Measurements from ENCODE around the gene ADD3.

- peak; percentile 31; the same call in 1 of the 2 replicates for TF ChIP-seq JUNB (IDR thresholded peaks at IDR 0.05)
- no peak for TF ChIP-seq ZNF274 (IDR thresholded peaks at IDR 0.05; ENCODE audit: insufficient read depth, insufficient read length)
- TF ChIP-seq, protein P1, sequence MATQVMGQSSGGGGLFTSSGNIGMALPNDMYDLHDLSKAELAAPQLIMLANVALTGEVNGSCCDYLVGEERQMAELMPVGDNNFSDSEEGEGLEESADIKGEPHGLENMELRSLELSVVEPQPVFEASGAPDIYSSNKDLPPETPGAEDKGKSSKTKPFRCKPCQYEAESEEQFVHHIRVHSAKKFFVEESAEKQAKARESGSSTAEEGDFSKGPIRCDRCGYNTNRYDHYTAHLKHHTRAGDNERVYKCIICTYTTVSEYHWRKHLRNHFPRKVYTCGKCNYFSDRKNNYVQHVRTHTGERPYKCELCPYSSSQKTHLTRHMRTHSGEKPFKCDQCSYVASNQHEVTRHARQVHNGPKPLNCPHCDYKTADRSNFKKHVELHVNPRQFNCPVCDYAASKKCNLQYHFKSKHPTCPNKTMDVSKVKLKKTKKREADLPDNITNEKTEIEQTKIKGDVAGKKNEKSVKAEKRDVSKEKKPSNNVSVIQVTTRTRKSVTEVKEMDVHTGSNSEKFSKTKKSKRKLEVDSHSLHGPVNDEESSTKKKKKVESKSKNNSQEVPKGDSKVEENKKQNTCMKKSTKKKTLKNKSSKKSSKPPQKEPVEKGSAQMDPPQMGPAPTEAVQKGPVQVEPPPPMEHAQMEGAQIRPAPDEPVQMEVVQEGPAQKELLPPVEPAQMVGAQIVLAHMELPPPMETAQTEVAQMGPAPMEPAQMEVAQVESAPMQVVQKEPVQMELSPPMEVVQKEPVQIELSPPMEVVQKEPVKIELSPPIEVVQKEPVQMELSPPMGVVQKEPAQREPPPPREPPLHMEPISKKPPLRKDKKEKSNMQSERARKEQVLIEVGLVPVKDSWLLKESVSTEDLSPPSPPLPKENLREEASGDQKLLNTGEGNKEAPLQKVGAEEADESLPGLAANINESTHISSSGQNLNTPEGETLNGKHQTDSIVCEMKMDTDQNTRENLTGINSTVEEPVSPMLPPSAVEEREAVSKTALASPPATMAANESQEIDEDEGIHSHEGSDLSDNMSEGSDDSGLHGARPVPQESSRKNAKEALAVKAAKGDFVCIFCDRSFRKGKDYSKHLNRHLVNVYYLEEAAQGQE (IDR thresholded peaks at IDR 0.05; ENCODE audit: low read depth, low read length) = no peak
- no peak for TF ChIP-seq POLR2A (IDR thresholded peaks at IDR 0.05; ENCODE audit: low read depth, low read length)
- no peak for TF ChIP-seq CTCF (IDR thresholded peaks at IDR 0.05 in 2 of 3, conservative IDR thresholded peaks at IDR 0.05 in 1 of 3; ENCODE audit: control insufficient read depth in 2 of 3, extremely low read depth in 1 of 3, insufficient read depth in 1 of 3, low read depth in 3 of 3, low read length in 3 of 3)
- TF ChIP-seq STAT3 (IDR thresholded peaks at IDR 0.05; ENCODE audit: low read depth, low read length) = no peak
- TF ChIP-seq MAX (IDR thresholded peaks at IDR 0.05; ENCODE audit: low read depth, low read length) = no peak
- TF ChIP-seq LARP7 (IDR thresholded peaks at IDR 0.05) = no peak
- TF ChIP-seq USF1 (IDR thresholded peaks at IDR 0.05; ENCODE audit: borderline replicate concordance, extremely low read length, insufficient read depth, low read depth, low read length) = no peak
- TF ChIP-seq NKRF (conservative IDR thresholded peaks at IDR 0.05) = no peak
- peak; percentile 77 for TF ChIP-seq GABPA (IDR thresholded peaks at IDR 0.05; ENCODE audit: low read depth)
- TF ChIP-seq NBN (IDR thresholded peaks at IDR 0.05) = no peak
- TF ChIP-seq, protein P2, sequence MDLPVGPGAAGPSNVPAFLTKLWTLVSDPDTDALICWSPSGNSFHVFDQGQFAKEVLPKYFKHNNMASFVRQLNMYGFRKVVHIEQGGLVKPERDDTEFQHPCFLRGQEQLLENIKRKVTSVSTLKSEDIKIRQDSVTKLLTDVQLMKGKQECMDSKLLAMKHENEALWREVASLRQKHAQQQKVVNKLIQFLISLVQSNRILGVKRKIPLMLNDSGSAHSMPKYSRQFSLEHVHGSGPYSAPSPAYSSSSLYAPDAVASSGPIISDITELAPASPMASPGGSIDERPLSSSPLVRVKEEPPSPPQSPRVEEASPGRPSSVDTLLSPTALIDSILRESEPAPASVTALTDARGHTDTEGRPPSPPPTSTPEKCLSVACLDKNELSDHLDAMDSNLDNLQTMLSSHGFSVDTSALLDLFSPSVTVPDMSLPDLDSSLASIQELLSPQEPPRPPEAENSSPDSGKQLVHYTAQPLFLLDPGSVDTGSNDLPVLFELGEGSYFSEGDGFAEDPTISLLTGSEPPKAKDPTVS (IDR thresholded peaks at IDR 0.05; ENCODE audit: low read depth, low read length) = no peak
These were observed 66.5 kb downstream of the ADD3 start for GRCh38 chr10:110074298-110074697.

All from GM12878 (cell line).